HEK293 (cell line): Measurements from ENCODE around the gene PSD4.
A peak's percentile ranks its signal among the peaks of the same experiment; 100 is the strongest.

Experiments used
- CTCF ChIA-PET: fragments of 350-600 bp; formaldehyde crosslinking; extraction: SDS; loops from one replicate; lab custom pipeline; 2021; ENCODE audit warnings: antibody characterized with exemption; lab: Yijun Ruan, JAX
- POLR2A ChIA-PET: fragments of 300-600 bp; formaldehyde crosslinking; extraction: SDS; loops from one replicate; lab custom pipeline; 2020; ENCODE audit warnings: antibody characterized with exemption, inconsistent platforms; lab: Yijun Ruan, JAX
- H3K27ac ChIP-seq: fragments of 200-500 bp; sonication (Bioruptor generic); 2 replicates; pipeline ENCODE4 v1.5.1; 2014; ENCODE audit warnings: low read depth, low read length, control low read depth, inconsistent platforms; ENCODE audit errors: extremely low read depth
- H3K36me3 ChIP-seq, 2 experiments: fragments of 200-500 bp in 1 of 2; sonication (Bioruptor generic) in 1 of 2; 1 replicate in 1 of 2; 2 replicates in 1 of 2; pipeline ENCODE4 v1.5.1; 2014 to 2017; ENCODE audit warnings: inconsistent platforms in 2 of 2, low read length in 2 of 2; ENCODE audit not compliant: control insufficient read depth in 2 of 2, insufficient read depth in 1 of 2
- H3K4me1 ChIP-seq: fragments of 200-500 bp; sonication (Bioruptor generic); 2 replicates; pipeline ENCODE4 v1.5.1; 2014; ENCODE audit warnings: mild to moderate bottlenecking, low read length, inconsistent platforms; ENCODE audit not compliant: control insufficient read depth, insufficient read depth
- H3K4me3 ChIP-seq: 2 replicates; pipeline ENCODE4 v1.5.1; 2011; ENCODE audit warnings: low read depth, mild to moderate bottlenecking, control low read depth, low read length, moderate library complexity
- H3K9me3 ChIP-seq: fragments of 200-500 bp; sonication (Bioruptor generic); 2 replicates; pipeline ENCODE4 v1.5.1; 2014; ENCODE audit warnings: low read depth, low read length, inconsistent platforms; ENCODE audit not compliant: control insufficient read depth, insufficient read depth
- FEZF1 ChIP-seq: fragments of 450-650 bp; formaldehyde crosslinking; IDR thresholded peaks from 2 replicates; pipeline ENCODE4 v1.5.1; 2016; ENCODE audit warnings: missing biosample characterization, missing genetic modification characterization
- OVOL3 ChIP-seq: fragments of 450-650 bp; formaldehyde crosslinking; IDR thresholded peaks from 2 replicates; pipeline ENCODE4 v1.5.1; 2016; ENCODE audit warnings: missing biosample characterization, missing genetic modification characterization
- RBAK ChIP-seq: fragments of 450-650 bp; formaldehyde crosslinking; IDR thresholded peaks from 2 replicates; pipeline ENCODE4 v1.5.1; 2016; ENCODE audit warnings: missing biosample characterization, missing genetic modification characterization
- TCF7L2 ChIP-seq: IDR thresholded peaks from 2 replicates; pipeline ENCODE4 v1.6.1; 2011; ENCODE audit warnings: low read depth, mild to moderate bottlenecking, inconsistent platforms, low read length, moderate library complexity, borderline replicate concordance
- WT1 ChIP-seq: fragments of 450-650 bp; formaldehyde crosslinking; IDR thresholded peaks from 2 replicates; pipeline ENCODE4 v1.5.1; 2016; ENCODE audit warnings: missing biosample characterization, missing genetic modification characterization
- ZBTB48 ChIP-seq: fragments of 450-650 bp; formaldehyde crosslinking; IDR thresholded peaks from 2 replicates; pipeline ENCODE4 v1.5.1; 2016; ENCODE audit warnings: missing biosample characterization, missing genetic modification characterization
- ZNF146 ChIP-seq: fragments of 450-650 bp; formaldehyde crosslinking; IDR thresholded peaks from 2 replicates; pipeline ENCODE4 v1.5.1; 2016; ENCODE audit warnings: missing biosample characterization, missing genetic modification characterization
- ZNF174 ChIP-seq: fragments of 450-650 bp; formaldehyde crosslinking; IDR thresholded peaks from 2 replicates; pipeline ENCODE4 v1.5.0; 2017; ENCODE audit warnings: missing biosample characterization, mild to moderate bottlenecking, missing genetic modification characterization
- ZNF248 ChIP-seq: fragments of 450-650 bp; formaldehyde crosslinking; IDR thresholded peaks from 2 replicates; pipeline ENCODE4 v1.5.1; 2017; ENCODE audit warnings: missing biosample characterization, missing genetic modification characterization
- ZNF311 ChIP-seq: fragments of 450-650 bp; formaldehyde crosslinking; IDR thresholded peaks from 2 replicates; pipeline ENCODE4 v1.5.1; 2017; ENCODE audit warnings: missing biosample characterization, missing genetic modification characterization, borderline replicate concordance
- ZNF335 ChIP-seq: fragments of 450-650 bp; formaldehyde crosslinking; conservative IDR thresholded peaks from 2 replicates; pipeline ENCODE4 v1.5.1; 2016; ENCODE audit warnings: missing biosample characterization, missing genetic modification characterization
- ZNF394 ChIP-seq: fragments of 450-650 bp; formaldehyde crosslinking; IDR thresholded peaks from 2 replicates; pipeline ENCODE4 v1.5.1; 2016; ENCODE audit warnings: missing biosample characterization, missing genetic modification characterization, mild to moderate bottlenecking, moderate library complexity, borderline replicate concordance
- ZNF416 ChIP-seq: fragments of 450-650 bp; formaldehyde crosslinking; IDR thresholded peaks from 2 replicates; pipeline ENCODE4 v1.5.1; 2016; ENCODE audit warnings: missing biosample characterization, missing genetic modification characterization
- ZNF473 ChIP-seq: fragments of 450-650 bp; formaldehyde crosslinking; IDR thresholded peaks from 2 replicates; pipeline ENCODE4 v1.5.1; 2017; ENCODE audit warnings: missing biosample characterization, missing genetic modification characterization
- ZNF658 ChIP-seq: fragments of 450-650 bp; formaldehyde crosslinking; IDR thresholded peaks from 2 replicates; pipeline ENCODE4; 2016; ENCODE audit warnings: missing biosample characterization, missing genetic modification characterization
- TF ChIP-seq, protein P1 (sequence below): fragments of 450-650 bp; formaldehyde crosslinking; IDR thresholded peaks from 2 replicates; pipeline ENCODE4 v1.5.0; 2017; ENCODE audit warnings: missing biosample characterization, missing genetic modification characterization, borderline replicate concordance
- TF ChIP-seq, protein P2 (sequence below): fragments of 450-650 bp; formaldehyde crosslinking; IDR thresholded peaks from 2 replicates; pipeline ENCODE4 v1.5.1; 2016; ENCODE audit warnings: missing biosample characterization, missing genetic modification characterization
- TF ChIP-seq, protein P3 (sequence below): fragments of 450-650 bp; formaldehyde crosslinking; IDR thresholded peaks from 2 replicates; pipeline ENCODE4 v1.5.1; 2016; ENCODE audit warnings: missing biosample characterization, missing genetic modification characterization
- TF ChIP-seq, protein P4 (sequence below): fragments of 450-650 bp; formaldehyde crosslinking; IDR thresholded peaks from 2 replicates; pipeline ENCODE4 v1.5.1; 2016; ENCODE audit warnings: missing biosample characterization, missing genetic modification characterization

PSD4 gene

DNA sequence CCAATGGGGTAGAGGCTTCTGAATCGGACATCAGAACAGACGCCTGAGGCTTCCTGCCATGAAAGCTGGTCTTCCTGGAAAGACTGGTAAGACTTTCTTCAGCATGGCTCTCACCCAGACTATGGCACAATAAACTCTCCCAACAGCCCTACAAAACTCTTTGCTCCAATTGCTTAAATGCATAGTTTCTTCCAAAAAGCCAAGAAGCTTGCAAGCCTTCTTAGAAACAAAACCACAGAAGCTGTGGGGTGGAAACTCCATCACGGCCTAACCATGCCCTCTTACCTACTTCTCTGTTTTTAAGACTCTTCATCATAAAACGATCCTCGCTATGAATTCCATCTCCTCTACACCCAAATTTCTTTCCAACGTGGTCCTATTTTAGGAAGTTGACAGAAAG is 56.8 kb downstream of the PSD4 start (continued):
- TF ChIP-seq, protein P1, sequence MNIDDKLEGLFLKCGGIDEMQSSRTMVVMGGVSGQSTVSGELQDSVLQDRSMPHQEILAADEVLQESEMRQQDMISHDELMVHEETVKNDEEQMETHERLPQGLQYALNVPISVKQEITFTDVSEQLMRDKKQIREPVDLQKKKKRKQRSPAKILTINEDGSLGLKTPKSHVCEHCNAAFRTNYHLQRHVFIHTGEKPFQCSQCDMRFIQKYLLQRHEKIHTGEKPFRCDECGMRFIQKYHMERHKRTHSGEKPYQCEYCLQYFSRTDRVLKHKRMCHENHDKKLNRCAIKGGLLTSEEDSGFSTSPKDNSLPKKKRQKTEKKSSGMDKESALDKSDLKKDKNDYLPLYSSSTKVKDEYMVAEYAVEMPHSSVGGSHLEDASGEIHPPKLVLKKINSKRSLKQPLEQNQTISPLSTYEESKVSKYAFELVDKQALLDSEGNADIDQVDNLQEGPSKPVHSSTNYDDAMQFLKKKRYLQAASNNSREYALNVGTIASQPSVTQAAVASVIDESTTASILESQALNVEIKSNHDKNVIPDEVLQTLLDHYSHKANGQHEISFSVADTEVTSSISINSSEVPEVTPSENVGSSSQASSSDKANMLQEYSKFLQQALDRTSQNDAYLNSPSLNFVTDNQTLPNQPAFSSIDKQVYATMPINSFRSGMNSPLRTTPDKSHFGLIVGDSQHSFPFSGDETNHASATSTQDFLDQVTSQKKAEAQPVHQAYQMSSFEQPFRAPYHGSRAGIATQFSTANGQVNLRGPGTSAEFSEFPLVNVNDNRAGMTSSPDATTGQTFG (tag by site-specific recombination) = no peak
- no peak for TF ChIP-seq ZNF248 (tag by site-specific recombination)
- TF ChIP-seq, all 188 proteins: peak for 0

DNA sequence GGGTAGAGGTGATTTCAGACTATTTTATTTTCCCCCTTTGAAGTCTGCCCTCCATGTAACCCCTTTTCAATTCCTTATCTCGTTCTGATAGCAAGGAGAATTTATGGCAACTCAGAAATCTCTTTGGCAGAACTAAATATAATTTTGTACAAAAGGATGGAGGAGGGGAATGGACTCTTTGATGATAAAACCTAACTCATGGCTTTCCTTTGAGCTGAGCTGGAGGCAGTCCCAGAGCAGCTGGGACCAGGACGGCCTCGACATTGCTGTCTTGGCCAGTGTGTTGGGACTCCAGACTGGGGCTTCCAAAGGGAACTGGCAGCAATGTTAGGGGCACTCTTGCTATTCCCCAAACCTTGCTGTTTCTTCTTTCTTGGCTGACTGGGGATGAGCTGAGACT is 57.3 kb downstream of the PSD4 start:
- no peak overlapping the region for H3K4me3 ChIP-seq
- no peaks in the 10 kb centered on the region for H3K36me3 ChIP-seq
- TF ChIP-seq TCF7L2 = peak; percentile 65; the same call in 1 of the 2 replicates
- TF ChIP-seq ZNF174 (tag by site-specific recombination) = no peak
- TF ChIP-seq, all 188 proteins: peak for 1
- Histone ChIP-seq H3K27ac (no peak overlapping the region), H3K9me3 (no peaks in the 10 kb centered on the region), H3K4me1 (0 out of 2 replicates have a peak, but pooled peaks cover 2% of the 10 kb centered on the region)
- CTCF ChIA-PET = interaction anchor here (0.7 to 0.9 kb wide), 3 partner anchors 9 to 151 kb away, joined by 3 to 4 read pairs (median 4); no protein-coding TSS in a partner anchor
- POLR2A ChIA-PET = no interaction called here

DNA sequence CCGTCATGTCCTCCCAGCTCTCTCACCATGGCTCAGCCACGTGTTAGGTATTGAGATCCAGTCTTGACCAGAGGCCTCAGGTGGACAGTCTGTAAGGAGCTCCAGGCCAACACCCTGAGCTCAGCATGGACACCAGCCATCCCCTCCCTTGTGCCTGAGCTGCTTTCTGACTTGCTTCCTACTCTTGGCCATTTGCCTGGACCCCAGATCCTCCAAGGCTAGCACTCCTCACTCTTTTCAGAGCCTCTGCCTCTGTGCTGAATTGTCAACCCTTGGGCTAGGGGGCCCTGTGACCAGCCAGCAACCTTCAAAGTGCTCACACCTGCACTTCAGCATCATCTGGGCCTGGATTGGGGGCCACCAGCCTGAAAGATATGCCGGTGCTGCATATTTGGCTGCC is 58.4 kb downstream of the PSD4 start:
- H3K4me1 ChIP-seq = no peaks in the 10 kb centered on the region

More for the DNA sequence above, 58.4 kb downstream of the PSD4 start:
- Histone ChIP-seq H3K9me3 (no peaks in the 10 kb centered on the region), H3K27ac (no peak overlapping the region), H3K4me3 (no peak overlapping the region), H3K36me3 (no peaks in the 10 kb centered on the region)
- CTCF ChIA-PET = interaction anchor here (1.0 to 1.2 kb wide), 2 partner anchors 28 to 158 kb away, joined by 3 to 5 read pairs; no protein-coding TSS in a partner anchor
- no peak for TF ChIP-seq ZBTB48 (tag by site-specific recombination)
- no peak for TF ChIP-seq ZNF416 (tag by site-specific recombination)
- TF ChIP-seq ZNF658 = no peak
- no peak for TF ChIP-seq ZNF473 (tag by site-specific recombination)
- TF ChIP-seq OVOL3 = no peak
- TF ChIP-seq WT1 (tag by site-specific recombination) = no peak
- no peak for TF ChIP-seq ZNF146 (tag by site-specific recombination)
- no peak for TF ChIP-seq ZNF311 (tag by site-specific recombination)
- no peak for TF ChIP-seq ZNF335 (tag by site-specific recombination)
- TF ChIP-seq, protein P2, sequence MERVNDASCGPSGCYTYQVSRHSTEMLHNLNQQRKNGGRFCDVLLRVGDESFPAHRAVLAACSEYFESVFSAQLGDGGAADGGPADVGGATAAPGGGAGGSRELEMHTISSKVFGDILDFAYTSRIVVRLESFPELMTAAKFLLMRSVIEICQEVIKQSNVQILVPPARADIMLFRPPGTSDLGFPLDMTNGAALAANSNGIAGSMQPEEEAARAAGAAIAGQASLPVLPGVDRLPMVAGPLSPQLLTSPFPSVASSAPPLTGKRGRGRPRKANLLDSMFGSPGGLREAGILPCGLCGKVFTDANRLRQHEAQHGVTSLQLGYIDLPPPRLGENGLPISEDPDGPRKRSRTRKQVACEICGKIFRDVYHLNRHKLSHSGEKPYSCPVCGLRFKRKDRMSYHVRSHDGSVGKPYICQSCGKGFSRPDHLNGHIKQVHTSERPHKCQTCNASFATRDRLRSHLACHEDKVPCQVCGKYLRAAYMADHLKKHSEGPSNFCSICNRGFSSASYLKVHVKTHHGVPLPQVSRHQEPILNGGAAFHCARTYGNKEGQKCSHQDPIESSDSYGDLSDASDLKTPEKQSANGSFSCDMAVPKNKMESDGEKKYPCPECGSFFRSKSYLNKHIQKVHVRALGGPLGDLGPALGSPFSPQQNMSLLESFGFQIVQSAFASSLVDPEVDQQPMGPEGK (tag by site-specific recombination) = no peak
- no peak for TF ChIP-seq RBAK
- no peak for TF ChIP-seq FEZF1
- TF ChIP-seq, protein P3, sequence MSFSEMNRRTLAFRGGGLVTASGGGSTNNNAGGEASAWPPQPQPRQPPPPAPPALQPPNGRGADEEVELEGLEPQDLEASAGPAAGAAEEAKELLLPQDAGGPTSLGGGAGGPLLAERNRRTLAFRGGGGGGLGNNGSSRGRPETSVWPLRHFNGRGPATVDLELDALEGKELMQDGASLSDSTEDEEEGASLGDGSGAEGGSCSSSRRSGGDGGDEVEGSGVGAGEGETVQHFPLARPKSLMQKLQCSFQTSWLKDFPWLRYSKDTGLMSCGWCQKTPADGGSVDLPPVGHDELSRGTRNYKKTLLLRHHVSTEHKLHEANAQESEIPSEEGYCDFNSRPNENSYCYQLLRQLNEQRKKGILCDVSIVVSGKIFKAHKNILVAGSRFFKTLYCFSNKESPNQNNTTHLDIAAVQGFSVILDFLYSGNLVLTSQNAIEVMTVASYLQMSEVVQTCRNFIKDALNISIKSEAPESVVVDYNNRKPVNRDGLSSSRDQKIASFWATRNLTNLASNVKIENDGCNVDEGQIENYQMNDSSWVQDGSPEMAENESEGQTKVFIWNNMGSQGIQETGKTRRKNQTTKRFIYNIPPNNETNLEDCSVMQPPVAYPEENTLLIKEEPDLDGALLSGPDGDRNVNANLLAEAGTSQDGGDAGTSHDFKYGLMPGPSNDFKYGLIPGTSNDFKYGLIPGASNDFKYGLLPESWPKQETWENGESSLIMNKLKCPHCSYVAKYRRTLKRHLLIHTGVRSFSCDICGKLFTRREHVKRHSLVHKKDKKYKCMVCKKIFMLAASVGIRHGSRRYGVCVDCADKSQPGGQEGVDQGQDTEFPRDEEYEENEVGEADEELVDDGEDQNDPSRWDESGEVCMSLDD (tag by site-specific recombination) = no peak
- TF ChIP-seq ZNF394 = no peak
- TF ChIP-seq, protein P4, sequence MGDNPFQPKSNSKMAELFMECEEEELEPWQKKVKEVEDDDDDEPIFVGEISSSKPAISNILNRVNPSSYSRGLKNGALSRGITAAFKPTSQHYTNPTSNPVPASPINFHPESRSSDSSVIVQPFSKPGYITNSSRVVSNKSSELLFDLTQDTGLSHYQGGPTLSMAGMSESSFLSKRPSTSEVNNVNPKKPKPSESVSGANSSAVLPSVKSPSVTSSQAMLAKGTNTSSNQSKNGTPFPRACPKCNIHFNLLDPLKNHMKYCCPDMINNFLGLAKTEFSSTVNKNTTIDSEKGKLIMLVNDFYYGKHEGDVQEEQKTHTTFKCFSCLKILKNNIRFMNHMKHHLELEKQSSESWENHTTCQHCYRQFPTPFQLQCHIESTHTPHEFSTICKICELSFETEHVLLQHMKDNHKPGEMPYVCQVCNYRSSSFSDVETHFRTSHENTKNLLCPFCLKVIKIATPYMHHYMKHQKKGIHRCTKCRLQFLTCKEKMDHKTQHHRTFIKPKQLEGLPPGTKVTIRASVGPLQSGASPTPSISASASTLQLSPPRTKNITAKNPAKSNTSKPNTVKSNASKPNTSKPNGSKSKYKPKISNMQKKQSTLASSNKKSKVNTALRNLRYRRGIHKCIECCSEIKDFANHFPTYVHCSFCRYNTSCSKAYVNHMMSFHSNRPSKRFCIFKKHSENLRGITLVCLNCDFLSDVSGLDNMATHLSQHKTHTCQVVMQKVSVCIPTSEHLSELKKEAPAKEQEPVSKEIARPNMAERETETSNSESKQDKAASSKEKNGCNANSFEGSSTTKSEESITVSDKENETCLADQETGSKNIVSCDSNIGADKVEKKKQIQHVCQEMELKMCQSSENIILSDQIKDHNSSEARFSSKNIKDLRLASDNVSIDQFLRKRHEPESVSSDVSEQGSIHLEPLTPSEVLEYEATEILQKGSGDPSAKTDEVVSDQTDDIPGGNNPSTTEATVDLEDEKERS (tag by site-specific recombination) = no peak
- POLR2A ChIA-PET = no interaction called here
